Suprapubic skin (tissue), 4 donors: ENCODE data around the gene MAB21L4.

ENCODE experiments used
- CTCF ChIP-seq, 2 donors: fragments of 200-600 bp in 1 of 2; fragments of 450-650 bp in 1 of 2; sonication (generic) in 1 of 2; IDR thresholded peaks; one replicate each; pipeline ENCODE4 v1.5.1; 2016 to 2019; ENCODE audit warnings: antibody characterized with exemption in 2 of 2, mild to moderate bottlenecking in 1 of 2, moderate library complexity in 1 of 2
- EP300 ChIP-seq: sonication (generic); formaldehyde crosslinking; IDR thresholded peaks from one replicate; pipeline ENCODE4 v1.6.1; 2017; ENCODE audit warnings: antibody characterized with exemption
- POLR2A ChIP-seq, 2 donors: fragments of 450-650 bp; IDR thresholded peaks; one replicate each; pipeline ENCODE4 v1.6.1; 2017; ENCODE audit warnings: antibody characterized with exemption in 2 of 2, mild to moderate bottlenecking in 2 of 2, moderate library complexity in 2 of 2
- POLR2AphosphoS5 ChIP-seq, 3 donors: sonication (generic); formaldehyde crosslinking; IDR thresholded peaks; one replicate each; pipeline ENCODE4 v1.6.1; 2017; ENCODE audit warnings: antibody characterized with exemption in 3 of 3

- no peak for TF ChIP-seq CTCF (IDR thresholded peaks at IDR 0.05)
- no peak for TF ChIP-seq POLR2AphosphoS5 (IDR thresholded peaks at IDR 0.05)
- TF ChIP-seq POLR2A (IDR thresholded peaks at IDR 0.05) = no peak
- TF ChIP-seq EP300 = no peak
Measured at GRCh38 chr2:240917009-240917683, 21.2 kb upstream of the MAB21L4 start.
